H9 (cell line): ENCODE data around the gene XDH. TPM values are rescaled to one million over a fixed set of nuclear protein-coding genes. Genes with fewer than 3 reads are reported as not detected.

ENCODE experiments used
- DNase-seq: peaks from one replicate; pipeline ENCODE4 v3.0.0-alpha.2; 2017
- H2AFZ ChIP-seq: one replicate; pipeline ENCODE4 v1.6.1; 2013; ENCODE audit warnings: mild to moderate bottlenecking, low read length, control low read depth, moderate library complexity
- H2AK5ac ChIP-seq: 2 replicates; pipeline ENCODE4 v1.6.1; 2013; ENCODE audit warnings: low read length, control low read depth, mixed read lengths; ENCODE audit not compliant: insufficient read length
- H2BK120ac ChIP-seq: one replicate; pipeline ENCODE4 v1.6.1; 2013; ENCODE audit warnings: low read depth, mild to moderate bottlenecking, low read length, control low read depth, inconsistent platforms; ENCODE audit not compliant: poor library complexity, severe bottlenecking
- H2BK12ac ChIP-seq: 2 replicates; pipeline ENCODE4 v1.6.1; 2013; ENCODE audit warnings: low read length, control low read depth, mixed read lengths, low read depth; ENCODE audit not compliant: insufficient read length
- H2BK15ac ChIP-seq: 2 replicates; pipeline ENCODE4 v1.6.1; 2013; ENCODE audit warnings: low read depth, low read length, control low read depth
- H2BK20ac ChIP-seq: one replicate; pipeline ENCODE4 v1.6.1; 2013; ENCODE audit warnings: low read depth, mild to moderate bottlenecking, low read length, control low read depth, inconsistent platforms; ENCODE audit not compliant: poor library complexity, severe bottlenecking
- H2BK5ac ChIP-seq: 2 replicates; pipeline ENCODE4 v1.6.1; 2013; ENCODE audit warnings: low read length, control low read depth, mixed read lengths; ENCODE audit not compliant: insufficient read length
- H3K14ac ChIP-seq: 2 replicates; pipeline ENCODE4 v1.6.1; 2013; ENCODE audit warnings: low read length, control low read depth; ENCODE audit not compliant: insufficient read depth
- H3K18ac ChIP-seq: 2 replicates; pipeline ENCODE4 v1.6.1; 2013; ENCODE audit warnings: low read depth, mild to moderate bottlenecking, mixed read lengths, low read length, control low read depth; ENCODE audit not compliant: insufficient read length
- H3K23ac ChIP-seq: 2 replicates; pipeline ENCODE4 v1.6.1; 2013; ENCODE audit warnings: low read length, control low read depth, mixed read lengths, low read depth; ENCODE audit not compliant: insufficient read length
- H3K23me2 ChIP-seq: 2 replicates; pipeline ENCODE4 v1.6.1; 2013; ENCODE audit warnings: low read depth, mild to moderate bottlenecking, mixed read lengths, low read length, control low read depth; ENCODE audit not compliant: insufficient read length, poor library complexity, severe bottlenecking
- H3K27ac ChIP-seq: 2 replicates; pipeline ENCODE4 v1.5.1; 2013; ENCODE audit warnings: low read length, control low read depth, mixed read lengths, low read depth; ENCODE audit not compliant: insufficient read length
- H3K27me3 ChIP-seq: 2 replicates; pipeline ENCODE4 v1.6.1; 2013; ENCODE audit warnings: low read length, control low read depth, inconsistent platforms; ENCODE audit not compliant: insufficient read depth
- H3K4ac ChIP-seq: 2 replicates; pipeline ENCODE4 v1.6.1; 2013; ENCODE audit warnings: low read depth, mild to moderate bottlenecking, control low read depth, inconsistent platforms, low read length, moderate library complexity
- H3K4me1 ChIP-seq: 2 replicates; pipeline ENCODE4 v1.6.1; 2013; ENCODE audit warnings: low read length, control low read depth, inconsistent platforms; ENCODE audit not compliant: insufficient read depth
- H3K4me2 ChIP-seq: 2 replicates; pipeline ENCODE4 v1.6.1; 2013; ENCODE audit warnings: low read length, control low read depth, mixed read lengths; ENCODE audit not compliant: insufficient read length, insufficient read depth
- H3K56ac ChIP-seq: 2 replicates; pipeline ENCODE4 v1.6.1; 2013; ENCODE audit warnings: low read depth, mild to moderate bottlenecking, mixed read lengths, low read length, control low read depth; ENCODE audit not compliant: insufficient read length
- H3K79me1 ChIP-seq: 2 replicates; pipeline ENCODE4 v1.6.1; 2013; ENCODE audit warnings: low read depth, mild to moderate bottlenecking, moderate library complexity, low read length, control low read depth, inconsistent platforms; ENCODE audit not compliant: insufficient read depth, poor library complexity, severe bottlenecking
- H3K79me2 ChIP-seq: 2 replicates; pipeline ENCODE4 v1.6.1; 2013; ENCODE audit warnings: low read length, control low read depth, inconsistent platforms; ENCODE audit not compliant: insufficient read depth
- H3K9ac ChIP-seq: 2 replicates; pipeline ENCODE4 v1.6.1; 2013; ENCODE audit warnings: low read length, control low read depth, mixed read lengths; ENCODE audit not compliant: insufficient read length; ENCODE audit errors: extremely low read depth
- H3K9me3 ChIP-seq: one replicate; pipeline ENCODE4 v1.6.1; 2013; ENCODE audit warnings: low read depth, low read length, inconsistent platforms; ENCODE audit not compliant: control insufficient read depth
- H3T11ph ChIP-seq: one replicate; pipeline ENCODE4 v1.6.1; 2013; ENCODE audit warnings: mild to moderate bottlenecking, low read length, control low read depth, inconsistent platforms
- H4K20me1 ChIP-seq: one replicate; pipeline ENCODE4 v1.6.1; 2013; ENCODE audit not compliant: control insufficient read depth, insufficient read length, insufficient read depth
- H4K5ac ChIP-seq: 2 replicates; pipeline ENCODE4 v1.6.1; 2013; ENCODE audit warnings: low read depth, mild to moderate bottlenecking, mixed read lengths, low read length, control low read depth; ENCODE audit not compliant: insufficient read length
- H4K8ac ChIP-seq: replicated peaks from 2 replicates; pipeline ENCODE4 v1.6.1; 2013; ENCODE audit warnings: low read length, control low read depth, mixed read lengths, low read depth; ENCODE audit not compliant: insufficient read length
- H4K91ac ChIP-seq: 2 replicates; pipeline ENCODE4 v1.6.1; 2013; ENCODE audit warnings: low read depth, mild to moderate bottlenecking, moderate library complexity, mixed read lengths, low read length, control low read depth; ENCODE audit not compliant: insufficient read length
- H3K27ac Mint-ChIP-seq, 3 experiments: 2 replicates in 2 of 3; 3 replicates in 1 of 3; pipeline ENCODE4 v1.8.0; 2020 to 2021; ENCODE audit warnings: mixed read lengths in 3 of 3, mild to moderate bottlenecking in 1 of 3, moderate library complexity in 1 of 3
- H3K27me3 Mint-ChIP-seq: 2 replicates; pipeline ENCODE4 v1.8.0; 2021; ENCODE audit warnings: low read depth, mild to moderate bottlenecking, moderate library complexity, mixed read lengths
- H3K36me3 Mint-ChIP-seq, 3 experiments: 2 replicates in 2 of 3; 3 replicates in 1 of 3; pipeline ENCODE4 v1.8.0; 2020 to 2021; ENCODE audit warnings: low read depth in 3 of 3, mixed read lengths in 3 of 3; ENCODE audit not compliant: insufficient read depth in 1 of 3
- H3K4me1 Mint-ChIP-seq, 2 experiments: 2 replicates each; pipeline ENCODE4 v1.8.0; 2020; ENCODE audit warnings: mixed read lengths in 2 of 2
- H3K4me3 Mint-ChIP-seq, 2 experiments: 2 replicates in 1 of 2; 3 replicates in 1 of 2; pipeline ENCODE4 v1.8.0; 2020 to 2021; ENCODE audit warnings: mild to moderate bottlenecking in 2 of 2, mixed read lengths in 2 of 2, moderate library complexity in 1 of 2
- H3K9me3 Mint-ChIP-seq, 2 experiments: 2 replicates in 1 of 2; 3 replicates in 1 of 2; pipeline ENCODE4 v1.8.0; 2020; ENCODE audit warnings: mild to moderate bottlenecking in 2 of 2, mixed read lengths in 2 of 2, moderate library complexity in 1 of 2
- CTCF ChIP-seq: fragments of 200-600 bp; sonication (generic); conservative IDR thresholded peaks from 3 replicates; pipeline ENCODE4 v1.8.0; 2021; ENCODE audit warnings: antibody characterized with exemption, mild to moderate bottlenecking
- WGBS: extraction: QIAGEN DNeasy Blood & Tissue Kit; methylation state at CpG from one replicate; pipeline ENCODE4 v1.1.7; 2013; ENCODE audit warnings: missing lambda C conversion rate, low lambda C conversion rate, mixed read lengths; ENCODE audit not compliant: insufficient read length; ENCODE audit errors: extremely low coverage; 5-methylcytosine and 5-hydroxymethylcytosine counted together
- total RNA-seq: library from RNA; stranded (reverse); gene quantifications from 2 replicates; pipeline ENCODE4 v1.2.1, GENCODE V29; 2021

XDH gene
- total RNA-seq, 1 experiment from 2014 or later = 1.4 TPM

- Histone ChIP-seq H3K56ac (no peak overlapping the region), H3K9ac (no peak overlapping the region), H3K14ac (no peak overlapping the region), H4K91ac (no peak overlapping the region), H2AFZ (no peak overlapping the region), H3K79me2 (no peaks in the 10 kb centered on the region), H3K4me2 (no peak overlapping the region), H2AK5ac (no peak overlapping the region), H3K23ac (no peak overlapping the region), H3K27me3 (no peaks in the 10 kb centered on the region), H2BK15ac (no peak overlapping the region), H3K18ac (no peak overlapping the region), H3K27ac (no peak overlapping the region), H3K79me1 (no peaks in the 10 kb centered on the region), H4K20me1 (no peaks in the 10 kb centered on the region), H3K4ac (no peak overlapping the region), H3K9me3 (no peaks in the 10 kb centered on the region), H2BK5ac (no peak overlapping the region), H4K8ac (no peak overlapping the region), H2BK120ac (no peak overlapping the region), H3K23me2 (no peaks in the 10 kb centered on the region), H3T11ph (no peak overlapping the region), H3K4me1 (no peaks in the 10 kb centered on the region), H4K5ac (no peak overlapping the region), H2BK12ac (no peak overlapping the region), H2BK20ac (no peak overlapping the region)
- no peak for TF ChIP-seq CTCF
- H3K9me3 Mint-ChIP-seq = peaks cover 10 to 15% of the 10 kb centered on the region in 2 experiments; a peak in 4 of 5 replicates
- no peak overlapping the region for H3K27ac Mint-ChIP-seq
- H3K27me3 Mint-ChIP-seq = no peaks in the 10 kb centered on the region; the same call in 1 of the 2 replicates
- no peak overlapping the region for H3K4me3 Mint-ChIP-seq
- WGBS = no CpG with 5 or more reads among the region's 3 CpGs
- H3K36me3 Mint-ChIP-seq = peaks cover 0 to 31% (median 4%) of the 10 kb centered on the region in 3 experiments; a peak in 5 of 7 replicates
- H3K4me1 Mint-ChIP-seq = peaks cover 3% of the 10 kb centered on the region in 2 experiments; a peak in 1 of 4 replicates
- no peak for DNase-seq
Measured at GRCh38 chr2:31312898-31313297, 101.6 kb downstream of the XDH start.
